HG03457 (cell line): ENCODE results near the gene EHMT1.

Source experiments
- ATAC-seq: cut with Tn5 transposase; IDR thresholded peaks from one replicate; pipeline ENCODE4 v1.9.1; 2021; ENCODE audit warnings: moderate number of reproducible peaks; ENCODE audit not compliant: unreplicated experiment

Gene EHMT1

DNA sequence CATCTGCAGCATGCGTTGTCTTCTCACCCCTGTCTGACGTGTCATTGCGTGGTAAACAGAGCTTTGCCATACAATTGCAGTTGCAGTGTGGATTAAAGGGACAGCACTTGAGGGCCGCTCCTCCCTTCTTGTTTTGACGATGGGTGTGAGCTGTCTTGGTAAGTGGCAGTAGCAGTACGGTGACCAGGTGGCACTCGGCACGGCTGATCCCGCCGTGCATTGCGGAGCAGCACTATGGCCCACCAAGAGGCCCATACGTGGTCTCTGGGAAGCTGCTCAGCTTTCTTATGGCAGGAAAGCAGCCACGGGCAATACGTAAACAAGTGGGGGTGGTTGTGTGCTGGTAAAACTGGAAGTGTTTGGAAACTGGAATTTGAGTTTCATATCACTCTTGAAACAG lies 25.1 kb downstream of the EHMT1 start:
- ATAC-seq, result no peak

DNA sequence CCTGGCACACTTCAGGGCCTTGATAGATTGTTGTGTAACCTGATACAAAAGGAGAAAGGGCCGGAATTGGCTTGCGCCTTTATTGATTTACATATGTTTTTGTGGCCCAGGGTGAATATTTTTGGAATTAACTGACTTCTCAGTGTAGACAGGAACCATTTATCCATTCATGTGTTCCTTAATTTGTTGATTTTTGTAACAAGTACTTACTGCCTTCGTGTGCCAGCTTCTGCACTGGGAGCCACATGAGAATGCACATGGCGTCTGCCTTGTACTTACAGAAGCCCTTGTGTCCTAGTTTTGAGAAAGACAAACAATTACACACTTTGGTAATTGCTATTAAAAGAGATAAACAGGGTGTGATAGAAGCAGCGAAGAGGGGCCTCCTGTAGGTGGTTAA lies 26.4 kb downstream of the EHMT1 start:
- no peak for ATAC-seq

- no peak for ATAC-seq
Measured at GRCh38 chr9:137646341-137646740, 27.5 kb downstream of the EHMT1 start.

GRCh38 chr9:137647096-137647714 lies 28.4 kb downstream of the EHMT1 start:
- no peak for ATAC-seq

GRCh38 chr9:137648396-137648795 lies 29.6 kb downstream of the EHMT1 start:
- no peak for ATAC-seq

DNA sequence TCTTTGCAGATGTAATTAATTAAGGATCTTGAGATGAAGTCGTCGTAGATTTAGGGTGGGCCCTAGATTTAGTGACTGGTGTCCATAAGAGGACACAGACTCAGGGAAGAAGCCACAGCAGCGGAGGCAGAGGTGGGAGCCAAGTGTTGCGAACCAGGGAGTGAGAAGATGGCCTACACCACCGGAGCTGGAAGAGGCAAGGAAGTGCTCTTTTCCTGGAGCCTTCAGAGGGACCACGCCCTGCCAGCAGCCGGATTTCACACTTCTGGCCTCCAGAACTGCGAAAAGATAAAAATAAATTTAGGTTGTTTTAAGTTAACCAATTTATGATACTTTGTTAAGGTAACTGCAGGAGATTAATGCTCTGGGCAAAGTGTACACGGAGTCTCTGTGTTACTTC lies 30.7 kb downstream of the EHMT1 start:
- no peak for ATAC-seq

DNA sequence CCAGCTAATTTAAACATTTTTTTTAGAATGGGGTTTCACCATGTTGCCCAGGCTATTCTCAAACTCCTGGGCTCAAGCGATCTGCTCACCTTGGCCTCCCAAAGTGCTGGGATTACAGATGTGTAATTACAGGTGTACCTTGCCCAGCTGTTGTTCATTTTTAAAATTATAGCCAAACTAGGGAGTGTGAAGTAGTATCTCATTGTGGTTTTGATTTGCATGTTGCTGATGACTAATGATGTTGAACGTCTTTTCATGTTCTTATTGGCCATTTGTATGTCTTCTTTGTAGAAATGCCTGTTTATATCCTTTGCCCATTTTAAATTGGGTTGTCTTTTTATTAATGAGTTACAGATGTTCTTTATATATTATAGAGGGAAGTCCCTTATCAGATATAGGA lies 31.5 kb downstream of the EHMT1 start:
- no peak for ATAC-seq

- ATAC-seq, result no peak
Measured at GRCh38 chr9:137650779-137651178, 32.0 kb downstream of the EHMT1 start.

DNA sequence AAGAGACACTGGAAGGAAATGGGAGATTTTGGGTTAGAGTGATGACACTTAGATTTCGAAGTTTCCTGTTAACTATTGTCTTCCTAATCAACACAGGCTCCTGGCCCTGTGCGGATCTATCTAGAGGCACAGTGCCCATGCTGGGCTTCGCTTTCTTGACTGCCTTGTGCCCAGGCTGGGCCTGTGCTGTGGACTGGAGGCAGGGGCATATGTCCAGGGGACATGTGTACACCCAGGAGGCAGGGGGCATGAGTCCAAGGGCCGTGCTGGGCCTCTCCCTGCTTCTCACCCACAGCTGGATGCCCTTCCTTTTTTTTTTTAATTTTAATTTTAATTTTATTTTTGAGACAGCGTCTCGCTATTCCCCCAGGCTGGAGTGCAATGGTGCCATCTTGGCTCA lies 37.6 kb downstream of the EHMT1 start:
- ATAC-seq, result no peak

DNA sequence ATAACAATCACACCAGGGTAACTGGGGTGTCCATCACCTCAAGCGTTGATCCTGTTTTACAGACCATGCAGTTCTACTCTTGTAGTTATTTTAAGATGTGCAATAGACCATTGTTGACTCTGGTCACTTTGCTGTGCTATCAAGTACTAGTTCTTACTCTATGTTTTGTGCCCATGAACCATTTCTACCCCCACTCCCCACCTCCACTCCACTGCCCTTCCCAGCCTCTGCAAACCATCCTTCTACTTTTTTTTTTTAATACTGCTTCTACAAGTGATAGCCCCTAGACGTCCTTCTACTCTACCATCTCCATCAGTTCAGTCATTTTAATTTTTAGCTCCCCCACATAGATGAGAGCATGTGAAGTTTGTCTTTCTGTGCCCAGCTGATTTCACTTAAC lies 38.8 kb downstream of the EHMT1 start:
- ATAC-seq, result no peak

GRCh38 chr9:137658781-137659180 lies 40.0 kb downstream of the EHMT1 start:
- ATAC-seq, result no peak

GRCh38 chr9:137660144-137660543 lies 41.3 kb downstream of the EHMT1 start:
- no peak for ATAC-seq

GRCh38 chr9:137663584-137663983 lies 44.8 kb downstream of the EHMT1 start:
- ATAC-seq, result no peak

- no peak for ATAC-seq
Measured at GRCh38 chr9:137664676-137665075, 45.9 kb downstream of the EHMT1 start.

GRCh38 chr9:137665226-137665625 lies 46.4 kb downstream of the EHMT1 start:
- no peak for ATAC-seq

DNA sequence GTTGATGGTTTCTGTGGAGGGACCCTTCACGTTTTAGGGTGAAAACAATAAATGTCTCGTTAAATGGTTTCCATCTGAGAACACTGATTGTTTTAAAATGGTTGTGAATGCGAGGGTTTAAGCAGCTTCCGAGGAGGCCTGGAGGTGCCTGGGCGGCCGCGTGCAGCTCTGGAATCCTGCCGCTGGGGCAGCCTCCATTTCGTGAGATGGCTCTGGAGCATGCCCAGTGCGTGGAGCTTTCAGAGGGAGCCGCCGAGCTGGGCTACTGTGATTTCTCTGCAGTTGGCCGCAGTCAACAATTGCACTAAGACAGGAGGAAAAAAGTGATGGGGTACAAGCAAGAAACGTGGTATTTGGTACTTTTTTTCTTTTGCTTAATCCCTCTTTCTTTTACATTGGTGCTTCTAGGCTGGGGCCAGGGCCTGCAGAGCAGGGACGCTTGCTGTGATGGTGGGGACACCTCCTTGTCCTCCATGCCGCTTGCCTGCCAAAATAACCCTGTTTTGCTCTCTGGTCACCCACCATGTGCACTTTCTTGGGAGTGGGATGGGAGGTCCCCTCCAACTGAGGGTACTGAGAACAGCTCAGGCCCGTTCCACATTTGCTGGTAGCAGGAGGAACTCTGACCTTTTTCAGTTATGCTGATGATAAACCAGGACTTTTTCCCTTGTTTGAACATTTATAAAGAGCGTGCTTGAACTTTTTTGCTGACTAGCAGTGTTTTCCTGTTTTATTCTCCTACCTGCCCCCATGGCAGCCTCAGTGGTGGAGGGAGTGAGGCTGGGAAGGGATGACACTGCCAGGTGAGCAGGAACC lies 47.1 kb downstream of the EHMT1 start:
- no peak for ATAC-seq

- no peak for ATAC-seq
Measured at GRCh38 chr9:137666513-137666822, 47.7 kb downstream of the EHMT1 start.

GRCh38 chr9:137666955-137667670 lies 48.3 kb downstream of the EHMT1 start:
- ATAC-seq, result no peak

GRCh38 chr9:137668203-137668602 lies 49.4 kb downstream of the EHMT1 start:
- ATAC-seq, result no peak

DNA sequence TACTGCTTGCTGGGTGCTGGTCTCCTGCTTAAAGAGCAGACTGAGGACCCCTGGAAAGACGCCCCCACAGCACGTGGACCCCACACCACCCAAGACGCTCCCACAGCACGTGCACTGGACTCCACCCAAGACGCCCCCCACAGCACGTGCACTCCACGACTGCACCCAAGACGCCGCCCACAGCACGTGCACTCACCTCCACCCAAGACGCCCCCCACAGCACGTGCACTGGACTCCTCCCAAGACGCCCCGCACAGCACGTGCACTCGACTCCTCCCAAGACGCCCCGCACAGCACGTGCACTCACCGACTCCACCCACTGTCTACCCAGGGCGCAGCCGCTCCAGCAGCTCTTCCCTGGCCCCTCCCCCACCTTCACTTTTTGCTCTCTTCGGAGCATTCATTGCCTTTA lies 50.5 kb downstream of the EHMT1 start:
- no peak for ATAC-seq

GRCh38 chr9:137670391-137671195 lies 51.8 kb downstream of the EHMT1 start:
- no peak for ATAC-seq
